ENCODE data around the gene ACSBG1. TPM values are rescaled to one million over a fixed set of nuclear protein-coding genes. Genes with fewer than 3 reads are reported as not detected.

Gene ACSBG1
- total RNA-seq, 1 donor from 2014 or later, result under 0.01 TPM

GRCh38 chr15:78205856-78206255 lies 28.5 kb downstream of the ACSBG1 start:
- Histone ChIP-seq H3K36me3 (ENCODE audit: control insufficient read depth in 3 of 3, insufficient read depth in 3 of 3, low read length in 3 of 3) (no peaks in the 10 kb centered on the region), H3K4me3 (ENCODE audit: low read length in 3 of 3) (no peak overlapping the region), H3K9me3 (ENCODE audit: control insufficient read depth in 3 of 3, low read length in 3 of 3) (no peaks in the 10 kb centered on the region), H3K9ac (ENCODE audit: low read depth in 1 of 3, low read length in 3 of 3) (peak overlapping the region in 2 of 3 donors; percentile 23 to 57), H3K27ac (ENCODE audit: low read depth, low read length) (peak overlapping the region; percentile 49), H3K27me3 (ENCODE audit: control insufficient read depth in 3 of 3, insufficient read depth in 3 of 3, low read length in 3 of 3) (no peaks in the 10 kb centered on the region), H3K4me1 (ENCODE audit: control insufficient read depth in 3 of 3, insufficient read depth in 3 of 3, low read length in 3 of 3) (peaks cover 55 to 65% (median 63%) of the 10 kb centered on the region in 3 donors)

- no peaks in the 10 kb centered on the region for H3K27me3 ChIP-seq (ENCODE audit: control insufficient read depth in 3 of 3, insufficient read depth in 3 of 3, low read length in 3 of 3)
- H3K4me1 ChIP-seq (ENCODE audit: control insufficient read depth in 3 of 3, insufficient read depth in 3 of 3, low read length in 3 of 3), result peaks cover 53 to 61% (median 60%) of the 10 kb centered on the region in 3 donors
- no peak overlapping the region for H3K9ac ChIP-seq (ENCODE audit: low read depth in 1 of 3, low read length in 3 of 3)
- peak overlapping the region; percentile 49 for H3K27ac ChIP-seq (ENCODE audit: low read depth, low read length)
- no peaks in the 10 kb centered on the region for H3K36me3 ChIP-seq (ENCODE audit: control insufficient read depth in 3 of 3, insufficient read depth in 3 of 3, low read length in 3 of 3)
- H3K9me3 ChIP-seq (ENCODE audit: control insufficient read depth in 3 of 3, low read length in 3 of 3), result no peaks in the 10 kb centered on the region
- H3K4me3 ChIP-seq (ENCODE audit: low read length in 3 of 3), result no peak overlapping the region
These were observed 29.0 kb downstream of the ACSBG1 start for GRCh38 chr15:78205337-78205736.

- H3K9ac ChIP-seq (ENCODE audit: low read depth in 1 of 3, low read length in 3 of 3), result peak overlapping the region in 2 of 3 donors; percentile 2 to 71
- no peaks in the 10 kb centered on the region for H3K27me3 ChIP-seq (ENCODE audit: control insufficient read depth in 3 of 3, insufficient read depth in 3 of 3, low read length in 3 of 3)
- no peaks in the 10 kb centered on the region for H3K9me3 ChIP-seq (ENCODE audit: control insufficient read depth in 3 of 3, low read length in 3 of 3)
- peaks cover 47 to 54% (median 53%) of the 10 kb centered on the region in 3 donors for H3K4me1 ChIP-seq (ENCODE audit: control insufficient read depth in 3 of 3, insufficient read depth in 3 of 3, low read length in 3 of 3)
- H3K4me3 ChIP-seq (ENCODE audit: low read length in 3 of 3), result peak overlapping the region in 1 of 3 donors; percentile 13
- no peaks in the 10 kb centered on the region for H3K36me3 ChIP-seq (ENCODE audit: control insufficient read depth in 3 of 3, insufficient read depth in 3 of 3, low read length in 3 of 3)
- H3K27ac ChIP-seq (ENCODE audit: low read depth, low read length), result peak overlapping the region; percentile 49
These were observed 29.7 kb downstream of the ACSBG1 start for GRCh38 chr15:78204351-78205309.

- H3K9ac ChIP-seq (ENCODE audit: low read depth in 1 of 3, low read length in 3 of 3), result peak overlapping the region in 2 of 3 donors; percentile 57 to 71
- H3K4me1 ChIP-seq (ENCODE audit: control insufficient read depth in 3 of 3, insufficient read depth in 3 of 3, low read length in 3 of 3), result peaks cover 41 to 50% (median 46%) of the 10 kb centered on the region in 3 donors
- no peaks in the 10 kb centered on the region for H3K36me3 ChIP-seq (ENCODE audit: control insufficient read depth in 3 of 3, insufficient read depth in 3 of 3, low read length in 3 of 3)
- H3K4me3 ChIP-seq (ENCODE audit: low read length in 3 of 3), result no peak overlapping the region
- H3K9me3 ChIP-seq (ENCODE audit: control insufficient read depth in 3 of 3, low read length in 3 of 3), result no peaks in the 10 kb centered on the region
- H3K27ac ChIP-seq (ENCODE audit: low read depth, low read length), result no peak overlapping the region
- no peaks in the 10 kb centered on the region for H3K27me3 ChIP-seq (ENCODE audit: control insufficient read depth in 3 of 3, insufficient read depth in 3 of 3, low read length in 3 of 3)
These were observed 30.8 kb downstream of the ACSBG1 start for GRCh38 chr15:78203346-78204225.

- H3K27ac ChIP-seq (ENCODE audit: low read depth, low read length), result no peak overlapping the region
- no peaks in the 10 kb centered on the region for H3K36me3 ChIP-seq (ENCODE audit: control insufficient read depth in 3 of 3, insufficient read depth in 3 of 3, low read length in 3 of 3)
- H3K9me3 ChIP-seq (ENCODE audit: control insufficient read depth in 3 of 3, low read length in 3 of 3), result no peaks in the 10 kb centered on the region
- no peak overlapping the region for H3K4me3 ChIP-seq (ENCODE audit: low read length in 3 of 3)
- H3K4me1 ChIP-seq (ENCODE audit: control insufficient read depth in 3 of 3, insufficient read depth in 3 of 3, low read length in 3 of 3), result peaks cover 38 to 40% (median 39%) of the 10 kb centered on the region in 3 donors
- no peaks in the 10 kb centered on the region for H3K27me3 ChIP-seq (ENCODE audit: control insufficient read depth in 3 of 3, insufficient read depth in 3 of 3, low read length in 3 of 3)
- H3K9ac ChIP-seq (ENCODE audit: low read depth in 1 of 3, low read length in 3 of 3), result peak overlapping the region in 1 of 3 donors; percentile 33
These were observed 32.8 kb downstream of the ACSBG1 start for GRCh38 chr15:78201281-78202190.

GRCh38 chr15:78200276-78200930 lies 34.0 kb downstream of the ACSBG1 start:
- peaks cover 27 to 29% (median 27%) of the 10 kb centered on the region in 3 donors for H3K4me1 ChIP-seq (ENCODE audit: control insufficient read depth in 3 of 3, insufficient read depth in 3 of 3, low read length in 3 of 3)
- H3K36me3 ChIP-seq (ENCODE audit: control insufficient read depth in 3 of 3, insufficient read depth in 3 of 3, low read length in 3 of 3), result no peaks in the 10 kb centered on the region
- no peaks in the 10 kb centered on the region for H3K27me3 ChIP-seq (ENCODE audit: control insufficient read depth in 3 of 3, insufficient read depth in 3 of 3, low read length in 3 of 3)
- no peak overlapping the region for H3K9ac ChIP-seq (ENCODE audit: low read depth in 1 of 3, low read length in 3 of 3)
- no peak overlapping the region for H3K27ac ChIP-seq (ENCODE audit: low read depth, low read length)
- no peaks in the 10 kb centered on the region for H3K9me3 ChIP-seq (ENCODE audit: control insufficient read depth in 3 of 3, low read length in 3 of 3)
- H3K4me3 ChIP-seq (ENCODE audit: low read length in 3 of 3), result no peak overlapping the region

GRCh38 chr15:78197632-78198031 lies 36.7 kb downstream of the ACSBG1 start:
- Histone ChIP-seq H3K4me3 (ENCODE audit: low read length in 3 of 3) (no peak overlapping the region), H3K36me3 (ENCODE audit: control insufficient read depth in 3 of 3, insufficient read depth in 3 of 3, low read length in 3 of 3) (no peaks in the 10 kb centered on the region), H3K9me3 (ENCODE audit: control insufficient read depth in 3 of 3, low read length in 3 of 3) (no peaks in the 10 kb centered on the region), H3K27ac (ENCODE audit: low read depth, low read length) (no peak overlapping the region), H3K27me3 (ENCODE audit: control insufficient read depth in 3 of 3, insufficient read depth in 3 of 3, low read length in 3 of 3) (no peaks in the 10 kb centered on the region), H3K9ac (ENCODE audit: low read depth in 1 of 3, low read length in 3 of 3) (no peak overlapping the region), H3K4me1 (ENCODE audit: control insufficient read depth in 3 of 3, insufficient read depth in 3 of 3, low read length in 3 of 3) (peaks cover 0 to under 1% (median 0%) of the 10 kb centered on the region in 3 donors)

GRCh38 chr15:78195735-78196201 lies 38.6 kb downstream of the ACSBG1 start:
- Histone ChIP-seq H3K27ac (ENCODE audit: low read depth, low read length) (no peak overlapping the region), H3K36me3 (ENCODE audit: control insufficient read depth in 3 of 3, insufficient read depth in 3 of 3, low read length in 3 of 3) (no peaks in the 10 kb centered on the region), H3K9me3 (ENCODE audit: control insufficient read depth in 3 of 3, low read length in 3 of 3) (no peaks in the 10 kb centered on the region), H3K9ac (ENCODE audit: low read depth in 1 of 3, low read length in 3 of 3) (no peak overlapping the region), H3K4me3 (ENCODE audit: low read length in 3 of 3) (no peak overlapping the region), H3K27me3 (ENCODE audit: control insufficient read depth in 3 of 3, insufficient read depth in 3 of 3, low read length in 3 of 3) (no peaks in the 10 kb centered on the region), H3K4me1 (ENCODE audit: control insufficient read depth in 3 of 3, insufficient read depth in 3 of 3, low read length in 3 of 3) (no peaks in the 10 kb centered on the region)

- H3K27ac ChIP-seq (ENCODE audit: low read depth, low read length), result no peak overlapping the region
- no peaks in the 10 kb centered on the region for H3K4me1 ChIP-seq (ENCODE audit: control insufficient read depth in 3 of 3, insufficient read depth in 3 of 3, low read length in 3 of 3)
- H3K36me3 ChIP-seq (ENCODE audit: control insufficient read depth in 3 of 3, insufficient read depth in 3 of 3, low read length in 3 of 3), result no peaks in the 10 kb centered on the region
- H3K9me3 ChIP-seq (ENCODE audit: control insufficient read depth in 3 of 3, low read length in 3 of 3), result no peaks in the 10 kb centered on the region
- H3K4me3 ChIP-seq (ENCODE audit: low read length in 3 of 3), result no peak overlapping the region
- no peak overlapping the region for H3K9ac ChIP-seq (ENCODE audit: low read depth in 1 of 3, low read length in 3 of 3)
- no peaks in the 10 kb centered on the region for H3K27me3 ChIP-seq (ENCODE audit: control insufficient read depth in 3 of 3, insufficient read depth in 3 of 3, low read length in 3 of 3)
These were observed 39.8 kb downstream of the ACSBG1 start for GRCh38 chr15:78194568-78194925.

Data from skeletal muscle tissue (tissue), 4 donors.